GM12891 (cell line): ENCODE data around the gene CCNJ.

Experiments
- PAX5 ChIP-seq: IDR thresholded peaks from 2 replicates; pipeline ENCODE4 v1.6.1; 2011; ENCODE audit warnings: low read length, moderate library complexity, mild to moderate bottlenecking; ENCODE audit not compliant: insufficient read depth, severe bottlenecking
- POLR2A ChIP-seq: IDR thresholded peaks from 2 replicates; pipeline ENCODE4 v1.6.1; 2011; ENCODE audit warnings: low read depth, low read length, control low read depth
- POLR2AphosphoS5 ChIP-seq: IDR thresholded peaks from 2 replicates; pipeline ENCODE4 v1.6.1; 2011; ENCODE audit warnings: low read depth, low read length, control low read depth
- TAF1 ChIP-seq: IDR thresholded peaks from 2 replicates; pipeline ENCODE4 v1.6.1; 2011; ENCODE audit warnings: low read depth, low read length, control low read depth

DNA sequence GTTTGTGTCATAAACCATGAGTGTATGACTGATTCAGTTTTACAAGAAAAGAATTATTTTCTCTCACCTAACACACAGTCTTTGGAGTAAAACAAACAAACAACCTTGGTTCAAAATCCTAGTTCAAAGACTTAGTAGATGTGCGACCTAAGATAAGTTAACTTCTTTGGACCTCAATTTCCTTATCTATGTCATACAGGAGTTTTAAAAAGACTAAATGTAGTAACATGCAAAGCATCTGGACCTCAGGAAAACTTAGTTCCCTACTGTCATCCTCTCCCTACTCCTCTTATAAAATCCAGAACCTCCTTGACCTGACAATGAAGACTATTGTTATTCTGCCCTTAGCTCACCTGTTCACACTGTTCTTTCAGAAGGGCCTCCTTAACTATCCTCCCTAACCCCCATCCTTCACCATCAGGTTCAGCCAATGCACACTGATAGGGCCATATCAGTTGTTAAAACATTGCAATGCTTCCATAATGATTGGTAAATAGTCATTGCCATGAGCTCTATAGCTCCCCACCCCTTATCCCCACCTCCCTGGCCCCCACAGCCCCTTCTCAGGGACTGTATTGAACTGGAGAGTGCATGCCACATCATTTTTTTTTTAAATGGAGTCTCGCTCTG lies 28.8 kb upstream of the CCNJ start:
- no peak for TF ChIP-seq TAF1
- no peak for TF ChIP-seq POLR2A
- TF ChIP-seq POLR2AphosphoS5: no peak
- TF ChIP-seq PAX5: no peak
